SK-N-MC (cell line): ENCODE results near the gene ITGB6.
"Not testable (repeated sequence)": the region's sequence is repeated elsewhere in the genome, so short reads cannot be mapped to it uniquely, and the experiment has no call there.

ENCODE experiments used
- DNase-seq: peaks from one replicate; pipeline ENCODE4 v3.0.0-alpha.2; 2011; ENCODE audit warnings: low read depth, low spot score
- H3K27ac ChIP-seq: fragments of 200-600 bp; sonication (generic); 2 replicates; pipeline ENCODE4 v1.5.1; 2016; ENCODE audit warnings: mixed run types
- H3K36me3 ChIP-seq: fragments of 200-600 bp; sonication (generic); 2 replicates; pipeline ENCODE4 v1.6.1; 2017; ENCODE audit warnings: antibody characterized with exemption, low read length, mixed read lengths; ENCODE audit not compliant: insufficient read depth
- H3K4me3 ChIP-seq: fragments of 200-600 bp; sonication (generic); 2 replicates; pipeline ENCODE4 v1.5.1; 2016
- H3K9ac ChIP-seq: fragments of 200-600 bp; sonication (generic); 2 replicates; pipeline ENCODE4 v1.8.0; 2017; ENCODE audit warnings: mixed run types, mixed read lengths; ENCODE audit not compliant: insufficient read length
- H3K9me3 ChIP-seq: fragments of 200-600 bp; sonication (generic); 2 replicates; pipeline ENCODE4 v1.6.1; 2017; ENCODE audit warnings: low read depth, mild to moderate bottlenecking, antibody characterized with exemption, low read length, moderate library complexity, mixed read lengths
- EZH2 ChIP-seq: fragments of 200-600 bp; sonication (generic); IDR thresholded peaks from one replicate; pipeline ENCODE4 v1.6.1; 2017; ENCODE audit warnings: antibody characterized with exemption
- FOXP2 ChIP-seq: optimal IDR thresholded peaks from 2 replicates; pipeline ENCODE3; 2011; ENCODE audit warnings: mild to moderate bottlenecking, moderate library complexity; ENCODE audit not compliant: insufficient read depth; ENCODE audit errors: extremely low read length, control extremely low read depth
- POLR2AphosphoS5 ChIP-seq: IDR thresholded peaks from 2 replicates; pipeline ENCODE4 v1.6.1; 2012; ENCODE audit warnings: mild to moderate bottlenecking, low read depth, low read length, borderline replicate concordance

The ITGB6 gene

GRCh38 chr2:160157861-160158829 is 41.9 kb downstream of the ITGB6 start:
- no peak overlapping the region for H3K9ac ChIP-seq
- no peaks in the 10 kb centered on the region for H3K36me3 ChIP-seq
- no peak overlapping the region for H3K4me3 ChIP-seq
- no peak overlapping the region for H3K27ac ChIP-seq
- no peak for DNase-seq
- TF ChIP-seq FOXP2: no peak
- TF ChIP-seq EZH2: no peak
- no peak for TF ChIP-seq POLR2AphosphoS5
- H3K9me3 ChIP-seq: no peaks in the 10 kb centered on the region

GRCh38 chr2:160156665-160157064 is 43.4 kb downstream of the ITGB6 start:
- DNase-seq: no peak
- H3K9me3 ChIP-seq: no peaks in the 10 kb centered on the region
- H3K9ac ChIP-seq: no peak overlapping the region
- TF ChIP-seq POLR2AphosphoS5 (no peak), EZH2 (no peak), FOXP2 (no peak)
- H3K36me3 ChIP-seq: no peaks in the 10 kb centered on the region
- H3K4me3 ChIP-seq: no peak overlapping the region
- no peak overlapping the region for H3K27ac ChIP-seq

- TF ChIP-seq EZH2 (no peak), POLR2AphosphoS5 (no peak), FOXP2 (no peak)
- no peak for DNase-seq
Observed at GRCh38 chr2:160156100-160156499, 44.0 kb downstream of the ITGB6 start.

GRCh38 chr2:160148419-160148818 is 51.7 kb downstream of the ITGB6 start:
- not testable (repeated sequence) for H3K9ac ChIP-seq, H3K27ac ChIP-seq, H3K36me3 ChIP-seq, DNase-seq, H3K4me3 ChIP-seq, H3K9me3 ChIP-seq

More at GRCh38 chr2:160156100-160156499, 44.0 kb downstream of the ITGB6 start:
- H3K9me3 ChIP-seq: no peaks in the 10 kb centered on the region
- no peaks in the 10 kb centered on the region for H3K36me3 ChIP-seq
- H3K27ac ChIP-seq: no peak overlapping the region
- no peak overlapping the region for H3K4me3 ChIP-seq
- no peak overlapping the region for H3K9ac ChIP-seq

GRCh38 chr2:160145471-160145870 is 54.6 kb downstream of the ITGB6 start:
- Histone ChIP-seq H3K36me3 (no peaks in the 10 kb centered on the region), H3K4me3 (no peak overlapping the region)
- DNase-seq: no peak

GRCh38 chr2:160144280-160144990 is 55.6 kb downstream of the ITGB6 start:
- DNase-seq: no peak
- Histone ChIP-seq H3K9me3 (no peaks in the 10 kb centered on the region), H3K9ac (no peak overlapping the region), H3K36me3 (no peaks in the 10 kb centered on the region), H3K27ac (no peak overlapping the region), H3K4me3 (no peak overlapping the region)
- TF ChIP-seq FOXP2: no peak

More at GRCh38 chr2:160145471-160145870, 54.6 kb downstream of the ITGB6 start:
- Histone ChIP-seq H3K27ac (no peak overlapping the region), H3K9me3 (no peaks in the 10 kb centered on the region), H3K9ac (no peak overlapping the region)
- no peak for TF ChIP-seq FOXP2
- no peak for TF ChIP-seq EZH2
- no peak for TF ChIP-seq POLR2AphosphoS5

- Histone ChIP-seq H3K4me3 (no peak overlapping the region), H3K9ac (no peak overlapping the region), H3K36me3 (no peaks in the 10 kb centered on the region), H3K27ac (no peak overlapping the region), H3K9me3 (no peaks in the 10 kb centered on the region)
- DNase-seq: no peak
- TF ChIP-seq FOXP2 (no peak), EZH2 (no peak), POLR2AphosphoS5 (no peak)
Observed at GRCh38 chr2:160142472-160142871, 57.6 kb downstream of the ITGB6 start.

GRCh38 chr2:160141912-160142311 is 58.2 kb downstream of the ITGB6 start:
- Histone ChIP-seq H3K27ac (0 out of 2 replicates have a peak overlapping the region, but pooled peaks have one; percentile 1), H3K4me3 (no peak overlapping the region), H3K9me3 (no peaks in the 10 kb centered on the region), H3K36me3 (no peaks in the 10 kb centered on the region), H3K9ac (no peak overlapping the region)
- no peak for DNase-seq
- TF ChIP-seq EZH2 (no peak), FOXP2 (no peak), POLR2AphosphoS5 (no peak)

GRCh38 chr2:160141419-160141818 is 58.7 kb downstream of the ITGB6 start:
- Histone ChIP-seq H3K9ac (no peak overlapping the region), H3K36me3 (no peaks in the 10 kb centered on the region), H3K27ac (0 out of 2 replicates have a peak overlapping the region, but pooled peaks have one; percentile 1), H3K4me3 (no peak overlapping the region), H3K9me3 (no peaks in the 10 kb centered on the region)
- no peak for DNase-seq
- TF ChIP-seq POLR2AphosphoS5 (no peak), EZH2 (no peak), FOXP2 (no peak)
